Neural progenitor cell (in vitro differentiated cells): ENCODE measurements around the gene SCO2. TPM values are rescaled to one million over a fixed set of nuclear protein-coding genes. Genes with fewer than 3 reads are reported as not detected.

Experiments
- DNase-seq: peaks from one replicate; pipeline ENCODE4 v3.0.0-alpha.2; 2016; ENCODE audit warnings: low spot score
- H2AFZ ChIP-seq: fragments of 200-600 bp; sonication (generic); replicated peaks from 2 replicates; pipeline ENCODE4 v1.6.1; 2016; ENCODE audit warnings: antibody characterized with exemption
- H3F3A ChIP-seq: fragments of 200-600 bp; sonication (generic); 2 replicates; pipeline ENCODE4 v1.6.1; 2016; ENCODE audit warnings: antibody characterized with exemption, low read depth
- H3K27ac ChIP-seq: fragments of 200-600 bp; sonication (generic); 2 replicates; pipeline ENCODE4 v1.5.1; 2016; ENCODE audit warnings: mild to moderate bottlenecking
- H3K27me3 ChIP-seq: fragments of 200-600 bp; sonication (generic); 2 replicates; pipeline ENCODE4 v1.6.1; 2016; ENCODE audit warnings: mild to moderate bottlenecking, moderate library complexity
- H3K36me3 ChIP-seq: fragments of 200-600 bp; sonication (generic); 2 replicates; pipeline ENCODE4 v1.5.1; 2016
- H3K4me1 ChIP-seq: fragments of 200-600 bp; sonication (generic); 2 replicates; pipeline ENCODE4 v1.6.1; 2016; ENCODE audit warnings: mixed run types
- H3K4me2 ChIP-seq: fragments of 200-600 bp; sonication (generic); 2 replicates; pipeline ENCODE4 v1.6.1; 2016
- H3K4me3 ChIP-seq: fragments of 200-600 bp; sonication (generic); 2 replicates; pipeline ENCODE4 v1.5.1; 2016
- H3K79me2 ChIP-seq: fragments of 200-600 bp; sonication (generic); 2 replicates; pipeline ENCODE4 v1.6.1; 2016; ENCODE audit warnings: low read depth
- H3K9ac ChIP-seq: fragments of 200-600 bp; sonication (generic); 2 replicates; pipeline ENCODE4 v1.6.1; 2016
- H3K9me3 ChIP-seq: fragments of 200-600 bp; sonication (generic); 2 replicates; pipeline ENCODE4 v1.5.1; 2016; ENCODE audit warnings: low read depth
- H4K20me1 ChIP-seq: fragments of 200-600 bp; sonication (generic); 2 replicates; pipeline ENCODE4 v1.6.1; 2016; ENCODE audit warnings: low read depth
- H3K27ac Mint-ChIP-seq: 3 replicates; pipeline ENCODE4 v1.8.0; 2021; ENCODE audit warnings: mixed read lengths
- H3K27me3 Mint-ChIP-seq: 2 replicates; pipeline ENCODE4 v1.8.0; 2022; ENCODE audit warnings: low read depth, mild to moderate bottlenecking, inconsistent platforms, moderate library complexity, mixed read lengths; ENCODE audit not compliant: insufficient read depth
- H3K36me3 Mint-ChIP-seq: 3 replicates; pipeline ENCODE4 v1.8.0; 2021; ENCODE audit warnings: mixed read lengths
- H3K4me1 Mint-ChIP-seq: 3 replicates; pipeline ENCODE4 v1.8.0; 2021; ENCODE audit warnings: mixed read lengths
- H3K4me3 Mint-ChIP-seq: 3 replicates; pipeline ENCODE4 v1.8.0; 2021; ENCODE audit warnings: mild to moderate bottlenecking, moderate library complexity, mixed read lengths
- H3K9me3 Mint-ChIP-seq: 3 replicates; pipeline ENCODE4 v1.8.0; 2020; ENCODE audit warnings: mixed read lengths
- CTCF ChIP-seq: fragments of 200-600 bp; sonication (generic); IDR thresholded peaks from 2 replicates; pipeline ENCODE4 v1.5.1; 2017; ENCODE audit warnings: antibody characterized with exemption, mild to moderate bottlenecking
- EZH2 ChIP-seq: fragments of 200-600 bp; sonication (generic); IDR thresholded peaks from 2 replicates; pipeline ENCODE4 v1.6.1; 2017; ENCODE audit warnings: antibody characterized with exemption, mild to moderate bottlenecking, moderate library complexity
- EZH2phosphoT487 ChIP-seq: fragments of 200-600 bp; sonication (generic); IDR thresholded peaks from 2 replicates; pipeline ENCODE4 v1.6.1; 2017; ENCODE audit warnings: antibody characterized with exemption
- total RNA-seq: library from RNA; depleted of rRNA; stranded (reverse); fragments of >200 nt; gene quantifications from 2 replicates; pipeline ENCODE4 v1.2.3, GENCODE V29; 2015; ENCODE audit warnings: low replicate concordance

SCO2 gene
- total RNA-seq, 1 donor from 2014 or later: not detected

- no peak within 1 kb of the TSS for H3K9ac ChIP-seq
Observed at GRCh38 chr22:50486561-50487289, 38.7 kb downstream of the SCO2 start, which contains the start of gene MIOX. MIOX (plus strand) TSS chr22:50486859; CDS start chr22:50486898, 39 bp downstream.

GRCh38 chr22:50485221-50486131, 39.9 kb downstream of the SCO2 start:
- Mint-ChIP-seq H3K9me3 (no peaks in the 10 kb centered on the region), H3K4me3 (no peak overlapping the region), H3K27me3 (peaks cover 12% of the 10 kb centered on the region), H3K4me1 (no peaks in the 10 kb centered on the region), H3K36me3 (no peaks in the 10 kb centered on the region), H3K27ac (no peak overlapping the region)
- Histone ChIP-seq H3K27me3 (peaks cover 17% of the 10 kb centered on the region), H3K27ac (no peak overlapping the region), H4K20me1 (no peaks in the 10 kb centered on the region), H3K9ac (no peak overlapping the region), H3K4me2 (no peak overlapping the region), H2AFZ (no peak overlapping the region), H3K79me2 (no peaks in the 10 kb centered on the region), H3K9me3 (no peaks in the 10 kb centered on the region), H3K4me3 (no peak overlapping the region), H3K4me1 (no peaks in the 10 kb centered on the region), H3K36me3 (no peaks in the 10 kb centered on the region), H3F3A (peaks cover 3% of the 10 kb centered on the region)
- TF ChIP-seq EZH2 (no peak), CTCF (no peak), EZH2phosphoT487 (no peak)
- no peak for DNase-seq

More at GRCh38 chr22:50486561-50487289, 38.7 kb downstream of the SCO2 start, which contains the start of gene MIOX:
- Histone ChIP-seq H3K27me3 (peaks cover 5% of the 10 kb centered on the region), H3K36me3 (no peaks in the 10 kb centered on the region), H2AFZ (no peak within 1 kb of the TSS), H3K4me1 (no peaks in the 10 kb centered on the region), H3K27ac (no peak within 1 kb of the TSS), H3K9me3 (no peaks in the 10 kb centered on the region), H3F3A (no peaks in the 10 kb centered on the region), H3K4me2 (no peak within 1 kb of the TSS), H3K4me3 (no peak within 1 kb of the TSS), H4K20me1 (no peaks in the 10 kb centered on the region), H3K79me2 (no peaks in the 10 kb centered on the region)
- Mint-ChIP-seq H3K27ac (peak within 1 kb of the TSS; percentile 47), H3K27me3 (peaks cover 7% of the 10 kb centered on the region), H3K9me3 (no peaks in the 10 kb centered on the region), H3K4me1 (peaks cover 2% of the 10 kb centered on the region), H3K4me3 (no peak within 1 kb of the TSS), H3K36me3 (no peaks in the 10 kb centered on the region)
- DNase-seq: no peak
- no peak for TF ChIP-seq EZH2phosphoT487
- TF ChIP-seq CTCF: no peak
- no peak for TF ChIP-seq EZH2

GRCh38 chr22:50483977-50484853, 41.2 kb downstream of the SCO2 start:
- no peak overlapping the region for H3K9ac ChIP-seq
- peaks cover 30% of the 10 kb centered on the region for H3K27me3 ChIP-seq
- no peaks in the 10 kb centered on the region for H3K36me3 ChIP-seq
- H3K9me3 ChIP-seq: no peaks in the 10 kb centered on the region
- peaks cover 3% of the 10 kb centered on the region for H3F3A ChIP-seq
- no peaks in the 10 kb centered on the region for H3K36me3 Mint-ChIP-seq
- H3K27ac ChIP-seq: no peak overlapping the region
- H2AFZ ChIP-seq: no peak overlapping the region
- peak overlapping the region; percentile 88 for H3K27ac Mint-ChIP-seq
- no peak overlapping the region for H3K4me3 Mint-ChIP-seq
- DNase-seq: no peak
- no peaks in the 10 kb centered on the region for H3K4me1 ChIP-seq
- H4K20me1 ChIP-seq: no peaks in the 10 kb centered on the region
- no peaks in the 10 kb centered on the region for H3K79me2 ChIP-seq
- TF ChIP-seq EZH2phosphoT487 (no peak), EZH2 (no peak), CTCF (no peak)
- peaks cover 2% of the 10 kb centered on the region for H3K9me3 Mint-ChIP-seq
- peaks cover 2% of the 10 kb centered on the region for H3K4me1 Mint-ChIP-seq
- H3K27me3 Mint-ChIP-seq: peaks cover 24% of the 10 kb centered on the region
- H3K4me2 ChIP-seq: no peak overlapping the region
- H3K4me3 ChIP-seq: no peak overlapping the region
